ENCODE results near the gene PCSK6.

The PCSK6 gene

GRCh38 chr15:101444015-101444414 is 45.5 kb downstream of the PCSK6 start:
- H3K4me3 ChIP-seq (ENCODE audit: low read length in 2 of 2), result no peak overlapping the region
- no CpG with 5 or more reads among the region's 8 CpGs for WGBS, 2 donors (ENCODE audit: extremely low coverage in 2 of 2, insufficient read length in 2 of 2, insufficient replicate concordance in 1 of 2)

GRCh38 chr15:101442272-101442671 is 47.2 kb downstream of the PCSK6 start:
- Histone ChIP-seq H3K27ac (replicated peaks; ENCODE audit: low read length) (no peak overlapping the region), H3K27me3 (ENCODE audit: control insufficient read depth in 3 of 3, insufficient read depth in 3 of 3, low read depth in 1 of 3, low read length in 3 of 3) (no peaks in the 10 kb centered on the region), H3K36me3 (replicated peaks in 1 of 2; ENCODE audit: control insufficient read depth in 2 of 2, insufficient read depth in 2 of 2, low read length in 2 of 2) (peaks cover 0 to 7% of the 10 kb centered on the region in 2 donors), H2BK15ac (ENCODE audit: low read length) (no peak overlapping the region), H4K91ac (ENCODE audit: low read depth, low read length, poor library complexity) (no peak overlapping the region), H3K9me3 (replicated peaks in 1 of 2; ENCODE audit: control insufficient read depth in 2 of 2, insufficient read depth in 1 of 2, low read depth in 1 of 2, low read length in 2 of 2) (peaks cover 0 to 12% of the 10 kb centered on the region in 2 donors), H2BK120ac (ENCODE audit: low read depth, low read length) (no peak overlapping the region), H3K14ac (ENCODE audit: low read length) (no peak overlapping the region), H3K79me1 (ENCODE audit: low read depth, low read length) (no peaks in the 10 kb centered on the region), H3K9ac (ENCODE audit: low read depth, low read length, poor library complexity) (no peak overlapping the region), H4K8ac (ENCODE audit: low read depth, low read length) (no peak overlapping the region), H2AK5ac (ENCODE audit: low read depth, low read length) (no peak overlapping the region), H3K4me1 (ENCODE audit: control insufficient read depth in 2 of 2, insufficient read depth in 1 of 2, low read depth in 1 of 2, low read length in 2 of 2) (peaks cover 8 to 13% of the 10 kb centered on the region in 2 donors), H2AFZ (ENCODE audit: low read length) (no peak overlapping the region), H3K18ac (ENCODE audit: low read length) (no peak overlapping the region), H3K4me2 (ENCODE audit: insufficient read depth, low read length, poor library complexity, severe bottlenecking) (no peak overlapping the region), H2BK12ac (ENCODE audit: low read length) (no peak overlapping the region), H3K23ac (ENCODE audit: low read depth, low read length, poor library complexity) (no peak overlapping the region), H2BK5ac (ENCODE audit: low read length) (no peak overlapping the region), H3K4ac (ENCODE audit: low read length) (no peak overlapping the region), H3K4me3 (ENCODE audit: low read length in 2 of 2) (no peak overlapping the region)
- 100% methylated on average over 2 of the region's 6 CpGs; no CpG with 5 or more reads in 1 of the 2 donors for WGBS, 2 donors (ENCODE audit: extremely low coverage in 2 of 2, insufficient read length in 2 of 2, insufficient replicate concordance in 1 of 2)
- DNase-seq (ENCODE audit: low spot score), result no peak

More at GRCh38 chr15:101444015-101444414, 45.5 kb downstream of the PCSK6 start:
- no peak overlapping the region for H3K27ac ChIP-seq (replicated peaks; ENCODE audit: low read length)
- H2BK5ac ChIP-seq (ENCODE audit: low read length), result no peak overlapping the region
- no peak for DNase-seq (ENCODE audit: low spot score)
- no peak overlapping the region for H3K14ac ChIP-seq (ENCODE audit: low read length)
- H3K27me3 ChIP-seq (ENCODE audit: control insufficient read depth in 3 of 3, insufficient read depth in 3 of 3, low read depth in 1 of 3, low read length in 3 of 3), result no peaks in the 10 kb centered on the region
- H2BK120ac ChIP-seq (ENCODE audit: low read depth, low read length), result no peak overlapping the region
- peaks cover 0 to 7% of the 10 kb centered on the region in 2 donors for H3K36me3 ChIP-seq (replicated peaks in 1 of 2; ENCODE audit: control insufficient read depth in 2 of 2, insufficient read depth in 2 of 2, low read length in 2 of 2)
- no peak overlapping the region for H4K8ac ChIP-seq (ENCODE audit: low read depth, low read length)
- no peak overlapping the region for H4K91ac ChIP-seq (ENCODE audit: low read depth, low read length, poor library complexity)
- H3K18ac ChIP-seq (ENCODE audit: low read length), result no peak overlapping the region
- H3K4me1 ChIP-seq (ENCODE audit: control insufficient read depth in 2 of 2, insufficient read depth in 1 of 2, low read depth in 1 of 2, low read length in 2 of 2), result peaks cover 0 to 9% of the 10 kb centered on the region in 2 donors
- no peak overlapping the region for H2BK15ac ChIP-seq (ENCODE audit: low read length)
- H3K4me2 ChIP-seq (ENCODE audit: insufficient read depth, low read length, poor library complexity, severe bottlenecking), result no peak overlapping the region
- H3K4ac ChIP-seq (ENCODE audit: low read length), result no peak overlapping the region
- no peak overlapping the region for H2BK12ac ChIP-seq (ENCODE audit: low read length)
- H2AFZ ChIP-seq (ENCODE audit: low read length), result no peak overlapping the region
- H2AK5ac ChIP-seq (ENCODE audit: low read depth, low read length), result no peak overlapping the region
- H3K9me3 ChIP-seq (replicated peaks in 1 of 2; ENCODE audit: control insufficient read depth in 2 of 2, insufficient read depth in 1 of 2, low read depth in 1 of 2, low read length in 2 of 2), result peaks cover 0 to 4% of the 10 kb centered on the region in 2 donors
- no peaks in the 10 kb centered on the region for H3K79me1 ChIP-seq (ENCODE audit: low read depth, low read length)
- H3K23ac ChIP-seq (ENCODE audit: low read depth, low read length, poor library complexity), result no peak overlapping the region
- H3K9ac ChIP-seq (ENCODE audit: low read depth, low read length, poor library complexity), result no peak overlapping the region

DNA sequence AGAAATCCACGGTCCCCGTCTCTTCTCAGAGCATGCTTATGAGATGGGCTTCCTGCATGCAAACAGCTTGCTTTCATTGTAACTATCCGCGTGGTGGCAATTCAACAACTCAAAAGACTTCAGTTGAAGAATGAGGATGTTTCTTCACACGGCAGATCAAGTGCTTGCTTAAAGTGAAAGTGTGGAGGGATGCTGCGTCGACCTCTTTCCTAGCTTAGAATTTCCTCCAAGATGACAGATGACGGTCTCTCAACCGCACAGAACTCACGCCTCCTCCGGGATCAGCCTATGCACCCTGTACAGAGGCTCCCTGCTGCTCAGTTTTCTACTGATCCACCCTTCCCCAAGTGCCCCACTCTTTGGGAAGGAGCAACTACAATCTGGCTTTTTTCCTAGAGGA is 47.8 kb downstream of the PCSK6 start:
- no peak overlapping the region for H3K27ac ChIP-seq (replicated peaks; ENCODE audit: low read length)
- no peak overlapping the region for H2BK120ac ChIP-seq (ENCODE audit: low read depth, low read length)
- H2AK5ac ChIP-seq (ENCODE audit: low read depth, low read length), result no peak overlapping the region
- H3K79me1 ChIP-seq (ENCODE audit: low read depth, low read length), result no peaks in the 10 kb centered on the region
- H2BK5ac ChIP-seq (ENCODE audit: low read length), result no peak overlapping the region
- no peak for DNase-seq (ENCODE audit: low spot score)
- no peak overlapping the region for H3K4me2 ChIP-seq (ENCODE audit: insufficient read depth, low read length, poor library complexity, severe bottlenecking)
- H3K18ac ChIP-seq (ENCODE audit: low read length), result no peak overlapping the region
- H3K9me3 ChIP-seq (replicated peaks in 1 of 2; ENCODE audit: control insufficient read depth in 2 of 2, insufficient read depth in 1 of 2, low read depth in 1 of 2, low read length in 2 of 2), result peaks cover 0 to 12% of the 10 kb centered on the region in 2 donors
- no peak overlapping the region for H4K8ac ChIP-seq (ENCODE audit: low read depth, low read length)
- H2BK12ac ChIP-seq (ENCODE audit: low read length), result no peak overlapping the region
- H3K23ac ChIP-seq (ENCODE audit: low read depth, low read length, poor library complexity), result no peak overlapping the region
- no CpG with 5 or more reads among the region's 11 CpGs for WGBS, 2 donors (ENCODE audit: extremely low coverage in 2 of 2, insufficient read length in 2 of 2, insufficient replicate concordance in 1 of 2)
- no peak overlapping the region for H2BK15ac ChIP-seq (ENCODE audit: low read length)
- no peak overlapping the region for H2AFZ ChIP-seq (ENCODE audit: low read length)
- H3K36me3 ChIP-seq (replicated peaks in 1 of 2; ENCODE audit: control insufficient read depth in 2 of 2, insufficient read depth in 2 of 2, low read length in 2 of 2), result peaks cover 0 to 7% of the 10 kb centered on the region in 2 donors
- H3K9ac ChIP-seq (ENCODE audit: low read depth, low read length, poor library complexity), result no peak overlapping the region
- no peak overlapping the region for H3K4me3 ChIP-seq (ENCODE audit: low read length in 2 of 2)
- H3K14ac ChIP-seq (ENCODE audit: low read length), result no peak overlapping the region
- H3K4ac ChIP-seq (ENCODE audit: low read length), result no peak overlapping the region
- no peaks in the 10 kb centered on the region for H3K27me3 ChIP-seq (ENCODE audit: control insufficient read depth in 3 of 3, insufficient read depth in 3 of 3, low read depth in 1 of 3, low read length in 3 of 3)
- no peak overlapping the region for H4K91ac ChIP-seq (ENCODE audit: low read depth, low read length, poor library complexity)
- H3K4me1 ChIP-seq (ENCODE audit: control insufficient read depth in 2 of 2, insufficient read depth in 1 of 2, low read depth in 1 of 2, low read length in 2 of 2), result peaks cover 9 to 11% of the 10 kb centered on the region in 2 donors

GRCh38 chr15:101440846-101441590 is 48.5 kb downstream of the PCSK6 start:
- no peak for DNase-seq (ENCODE audit: low spot score)
- Histone ChIP-seq H3K27ac (replicated peaks; ENCODE audit: low read length) (no peak overlapping the region), H2AFZ (ENCODE audit: low read length) (no peak overlapping the region), H2BK15ac (ENCODE audit: low read length) (no peak overlapping the region), H4K91ac (ENCODE audit: low read depth, low read length, poor library complexity) (no peak overlapping the region), H3K9ac (ENCODE audit: low read depth, low read length, poor library complexity) (no peak overlapping the region), H3K4me2 (ENCODE audit: insufficient read depth, low read length, poor library complexity, severe bottlenecking) (no peak overlapping the region), H3K4ac (ENCODE audit: low read length) (no peak overlapping the region), H3K4me1 (ENCODE audit: control insufficient read depth in 2 of 2, insufficient read depth in 1 of 2, low read depth in 1 of 2, low read length in 2 of 2) (peaks cover 8 to 11% of the 10 kb centered on the region in 2 donors), H3K36me3 (replicated peaks in 1 of 2; ENCODE audit: control insufficient read depth in 2 of 2, insufficient read depth in 2 of 2, low read length in 2 of 2) (peaks cover 0 to 7% of the 10 kb centered on the region in 2 donors), H2BK120ac (ENCODE audit: low read depth, low read length) (no peak overlapping the region), H3K4me3 (ENCODE audit: low read length in 2 of 2) (no peak overlapping the region), H2AK5ac (ENCODE audit: low read depth, low read length) (no peak overlapping the region), H3K18ac (ENCODE audit: low read length) (no peak overlapping the region), H2BK12ac (ENCODE audit: low read length) (no peak overlapping the region), H3K27me3 (ENCODE audit: control insufficient read depth in 3 of 3, insufficient read depth in 3 of 3, low read depth in 1 of 3, low read length in 3 of 3) (no peaks in the 10 kb centered on the region), H3K14ac (ENCODE audit: low read length) (no peak overlapping the region), H3K79me1 (ENCODE audit: low read depth, low read length) (no peaks in the 10 kb centered on the region), H3K9me3 (replicated peaks in 1 of 2; ENCODE audit: control insufficient read depth in 2 of 2, insufficient read depth in 1 of 2, low read depth in 1 of 2, low read length in 2 of 2) (peaks cover 0 to 12% of the 10 kb centered on the region in 2 donors), H2BK5ac (ENCODE audit: low read length) (no peak overlapping the region), H3K23ac (ENCODE audit: low read depth, low read length, poor library complexity) (no peak overlapping the region), H4K8ac (ENCODE audit: low read depth, low read length) (no peak overlapping the region)
- no CpG with 5 or more reads among the region's 7 CpGs for WGBS, 2 donors (ENCODE audit: extremely low coverage in 2 of 2, insufficient read length in 2 of 2, insufficient replicate concordance in 1 of 2)
